ENCODE measurements around the gene ASCC1. TPM values are rescaled to one million over a fixed set of nuclear protein-coding genes. Genes with fewer than 3 reads are reported as not detected.

Gene ASCC1
- total and polyA plus RNA-seq, 7 experiments from 2014 or later, result 19.4 to 33.1 (median 24.4) TPM

DNA sequence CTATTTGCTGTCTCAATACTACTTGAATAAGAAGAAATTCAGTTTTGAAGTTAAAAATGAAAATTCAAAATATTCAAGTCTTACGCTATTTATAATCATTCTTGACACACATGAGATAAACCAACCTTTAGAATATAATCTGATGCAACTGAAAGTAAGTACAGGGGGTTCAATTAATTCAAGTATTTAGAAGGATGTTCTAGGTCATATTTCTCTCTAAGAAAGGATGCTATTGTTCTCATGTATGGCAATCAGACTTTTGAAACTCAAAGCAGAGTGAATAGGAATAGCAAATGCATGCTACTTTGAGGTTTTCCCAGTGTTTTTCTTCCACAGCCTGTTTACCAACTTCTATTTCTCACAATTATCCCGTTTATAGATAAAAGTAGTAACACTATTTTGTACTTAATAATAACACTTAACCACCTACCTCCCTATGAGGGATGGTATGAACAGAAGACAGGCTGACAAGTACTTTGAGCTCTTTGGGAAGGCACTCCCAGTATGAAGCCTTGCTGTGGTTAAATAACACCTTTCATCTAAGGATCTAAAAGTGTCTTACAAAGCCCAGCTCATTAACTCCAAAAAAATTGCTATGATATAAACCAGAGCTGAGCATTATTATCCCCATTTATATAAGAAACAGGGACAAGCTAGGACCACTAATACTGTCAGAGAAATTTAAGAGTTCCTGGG lies 109.8 kb downstream of the ASCC1 start:
- peak overlapping the region; percentile 63 to 85 (median 78) for H3K4me3 Mint-ChIP-seq
- ATAC-seq (no peak), DNase-seq (no peak)
- Histone ChIP-seq H3K27ac (ENCODE audit: low read depth, low read length) (peak overlapping the region; percentile 72), H3K27me3 (ENCODE audit: control insufficient read depth in 2 of 2, insufficient read depth in 2 of 2, low read length in 2 of 2) (no peaks in the 10 kb centered on the region), H3K9me3 (ENCODE audit: control insufficient read depth in 2 of 3, low read length in 3 of 3) (no peaks in the 10 kb centered on the region), H3K4me3 (ENCODE audit: low read length) (peak overlapping the region; percentile 7), H3K36me3 (ENCODE audit: control insufficient read depth in 2 of 3, insufficient read depth in 3 of 3, low read length in 3 of 3) (no peaks in the 10 kb centered on the region), H3K4me1 (ENCODE audit: control insufficient read depth in 2 of 2, insufficient read depth in 2 of 2, low read length in 2 of 2) (peaks cover 32 to 95% of the 10 kb centered on the region in 2 donors)
- no peaks in the 10 kb centered on the region for H3K27me3 Mint-ChIP-seq
- peaks cover 60 to 100% (median 95%) of the 10 kb centered on the region in 7 donors for H3K4me1 Mint-ChIP-seq
- no peaks in the 10 kb centered on the region for H3K9me3 Mint-ChIP-seq
- H3K27ac Mint-ChIP-seq, result peak overlapping the region; percentile 81 to 96 (median 90)
- intact Hi-C loops (cut with micrococcal nuclease), result no loop called here
- ChIA-PET CTCF (interaction anchor here (0.7 to 1.2 kb wide), 3 partner anchors 17 to 27 kb away, joined by 3 to 6 read pairs (median 4); partner anchors contain the start of gene SPOCK2), POLR2A (interaction anchor here (0.6 to 11.5 kb wide), 8 partner anchors 7 to 161 kb away, joined by 3 to 297 read pairs (median 4); partner anchors contain the start of genes ANAPC16 and SPOCK2)
- H3K36me3 Mint-ChIP-seq, result peaks cover 0 to 34% (median 9%) of the 10 kb centered on the region in 5 donors

DNA sequence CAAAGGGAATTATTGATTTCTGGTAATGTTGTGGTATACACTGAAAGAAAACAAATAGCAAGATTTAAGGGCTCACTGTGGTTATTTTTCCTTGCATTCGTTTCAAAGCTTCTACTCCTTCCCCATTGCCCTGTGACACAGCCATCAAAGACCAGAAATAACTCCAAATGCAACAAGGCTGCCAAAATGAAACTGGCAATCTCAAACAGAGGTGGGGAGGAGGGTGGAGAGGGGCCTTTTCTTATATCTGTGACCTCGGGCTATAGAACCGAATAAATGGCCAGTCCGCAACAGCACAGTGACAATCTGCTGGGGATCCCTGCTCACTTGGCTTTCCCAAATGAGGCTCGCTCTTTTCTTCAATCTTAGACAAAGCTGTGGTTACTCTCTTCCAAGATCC lies 110.4 kb downstream of the ASCC1 start:
- H3K4me3 ChIP-seq (ENCODE audit: low read length), result no peak overlapping the region
- H3K27me3 ChIP-seq (ENCODE audit: control insufficient read depth in 2 of 2, insufficient read depth in 2 of 2, low read length in 2 of 2), result no peaks in the 10 kb centered on the region
- no peaks in the 10 kb centered on the region for H3K27me3 Mint-ChIP-seq
- peak overlapping the region in 8 of 9 donors; percentile 81 to 96 (median 88) for H3K27ac Mint-ChIP-seq
- ChIA-PET POLR2A (interaction anchor here (0.7 to 11.5 kb wide), 2 partner anchors 17 to 27 kb away, joined by 3 to 297 read pairs; partner anchors contain the start of gene SPOCK2), CTCF (no interaction called here)
- peak overlapping the region in 8 of 10 donors; percentile 18 to 85 (median 68) for H3K4me3 Mint-ChIP-seq
- peak overlapping the region; percentile 72 for H3K27ac ChIP-seq (ENCODE audit: low read depth, low read length)
- no peak for ATAC-seq
- H3K36me3 Mint-ChIP-seq, result peaks cover 0 to 38% (median 12%) of the 10 kb centered on the region in 5 donors
- peaks cover 63 to 100% (median 97%) of the 10 kb centered on the region in 7 donors for H3K4me1 Mint-ChIP-seq
- DNase-seq, result no peak
- intact Hi-C loops (cut with micrococcal nuclease), result no loop called here
- H3K36me3 ChIP-seq (ENCODE audit: control insufficient read depth in 2 of 3, insufficient read depth in 3 of 3, low read length in 3 of 3), result no peaks in the 10 kb centered on the region
- peaks cover 32 to 95% of the 10 kb centered on the region in 2 donors for H3K4me1 ChIP-seq (ENCODE audit: control insufficient read depth in 2 of 2, insufficient read depth in 2 of 2, low read length in 2 of 2)
- H3K9me3 Mint-ChIP-seq, result no peaks in the 10 kb centered on the region
- no peaks in the 10 kb centered on the region for H3K9me3 ChIP-seq (ENCODE audit: control insufficient read depth in 2 of 3, low read length in 3 of 3)

DNA sequence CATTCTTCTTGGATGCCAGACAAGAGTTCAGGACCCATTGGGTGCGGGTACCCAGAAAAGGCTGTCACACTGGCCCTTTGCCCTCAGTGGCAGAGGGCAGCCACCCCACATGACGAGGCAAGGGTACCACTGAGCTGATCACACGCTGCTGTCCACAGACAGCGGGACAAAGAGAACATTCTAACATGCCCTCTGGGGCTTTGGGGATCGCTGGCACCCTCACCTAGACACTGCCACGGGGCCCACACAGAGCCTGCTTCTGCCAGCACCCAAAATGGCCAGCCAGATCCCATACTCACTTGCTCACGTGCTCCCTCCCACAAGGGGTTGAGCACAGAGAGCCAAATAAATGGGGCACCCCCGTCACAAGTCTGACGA lies 111.0 kb downstream of the ASCC1 start:
- peak overlapping the region in 6 of 10 donors; percentile 54 to 85 (median 78) for H3K4me3 Mint-ChIP-seq
- H3K36me3 Mint-ChIP-seq, result peaks cover 0 to 36% (median 14%) of the 10 kb centered on the region in 5 donors
- Histone ChIP-seq H3K4me3 (ENCODE audit: low read length) (no peak overlapping the region), H3K36me3 (ENCODE audit: control insufficient read depth in 2 of 3, insufficient read depth in 3 of 3, low read length in 3 of 3) (no peaks in the 10 kb centered on the region), H3K9me3 (ENCODE audit: control insufficient read depth in 2 of 3, low read length in 3 of 3) (no peaks in the 10 kb centered on the region), H3K27me3 (ENCODE audit: control insufficient read depth in 2 of 2, insufficient read depth in 2 of 2, low read length in 2 of 2) (no peaks in the 10 kb centered on the region), H3K4me1 (ENCODE audit: control insufficient read depth in 2 of 2, insufficient read depth in 2 of 2, low read length in 2 of 2) (peaks cover 32 to 89% of the 10 kb centered on the region in 2 donors), H3K27ac (ENCODE audit: low read depth, low read length) (peak overlapping the region; percentile 72)
- CTCF ChIA-PET, result no interaction called here
- no peaks in the 10 kb centered on the region for H3K27me3 Mint-ChIP-seq
- peak overlapping the region in 8 of 9 donors; percentile 81 to 96 (median 88) for H3K27ac Mint-ChIP-seq
- POLR2A ChIA-PET, result interaction anchor here (11.5 kb wide), 1 partner anchor 16 kb away, joined by 297 read pairs; the partner anchor contains the start of gene SPOCK2
- peaks cover 64 to 97% (median 94%) of the 10 kb centered on the region in 7 donors for H3K4me1 Mint-ChIP-seq
- no peaks in the 10 kb centered on the region for H3K9me3 Mint-ChIP-seq
- ATAC-seq, result no peak
- DNase-seq, result no peak
- intact Hi-C loops (cut with micrococcal nuclease), result no loop called here

DNA sequence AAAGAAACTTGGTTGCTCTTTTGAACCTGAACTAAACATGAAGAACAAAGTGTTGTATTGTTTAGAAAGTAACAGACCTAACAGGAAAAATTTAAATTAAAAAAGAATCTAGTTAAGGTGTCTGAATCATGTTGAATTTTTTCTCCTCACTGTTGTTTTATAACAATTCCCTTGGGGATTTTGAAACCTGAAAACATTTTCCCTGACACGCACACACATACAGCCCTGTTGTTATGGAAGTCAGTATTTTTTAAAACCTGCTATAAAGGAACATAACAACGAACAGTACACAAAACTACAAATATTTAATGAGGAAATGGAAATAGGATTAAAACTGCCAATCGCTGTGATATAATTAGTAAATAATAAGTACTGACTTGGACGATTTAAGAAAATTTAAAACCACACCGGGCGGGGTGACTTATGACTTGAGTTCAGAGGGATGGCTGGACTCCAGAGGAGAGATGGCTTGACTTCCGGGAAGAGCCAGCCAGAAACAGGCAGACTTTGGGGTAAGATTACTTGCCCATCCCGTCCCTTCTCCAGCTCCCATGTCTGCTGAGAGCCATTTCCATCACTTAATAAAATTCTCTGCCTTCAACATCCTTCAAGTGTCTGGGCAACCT lies 111.5 kb downstream of the ASCC1 start:
- no peaks in the 10 kb centered on the region for H3K27me3 ChIP-seq (ENCODE audit: control insufficient read depth in 2 of 2, insufficient read depth in 2 of 2, low read length in 2 of 2)
- no peaks in the 10 kb centered on the region for H3K36me3 ChIP-seq (ENCODE audit: control insufficient read depth in 2 of 3, insufficient read depth in 3 of 3, low read length in 3 of 3)
- H3K9me3 ChIP-seq (ENCODE audit: control insufficient read depth in 2 of 3, low read length in 3 of 3), result no peaks in the 10 kb centered on the region
- peak overlapping the region; percentile 72 for H3K27ac ChIP-seq (ENCODE audit: low read depth, low read length)
- ATAC-seq (no peak), DNase-seq (no peak)
- Mint-ChIP-seq H3K9me3 (no peaks in the 10 kb centered on the region), H3K4me1 (peaks cover 66 to 97% (median 89%) of the 10 kb centered on the region in 7 donors), H3K36me3 (peaks cover 0 to 36% (median 14%) of the 10 kb centered on the region in 5 donors), H3K27ac (peak overlapping the region in 8 of 9 donors; percentile 81 to 96 (median 88)), H3K4me3 (peak overlapping the region in 7 of 10 donors; percentile 17 to 85 (median 76)), H3K27me3 (no peaks in the 10 kb centered on the region)
- H3K4me3 ChIP-seq (ENCODE audit: low read length), result no peak overlapping the region
- POLR2A ChIA-PET, result interaction anchor here (11.5 kb wide), 1 partner anchor 15 kb away, joined by 297 read pairs; the partner anchor contains the start of gene SPOCK2
- intact Hi-C loops (cut with micrococcal nuclease), result no loop called here
- H3K4me1 ChIP-seq (ENCODE audit: control insufficient read depth in 2 of 2, insufficient read depth in 2 of 2, low read length in 2 of 2), result peaks cover 32 to 84% of the 10 kb centered on the region in 2 donors
- CTCF ChIA-PET, result interaction anchor here (0.6 kb wide), 1 partner anchor 188 kb away, joined by 3 read pairs; no protein-coding TSS in a partner anchor

DNA sequence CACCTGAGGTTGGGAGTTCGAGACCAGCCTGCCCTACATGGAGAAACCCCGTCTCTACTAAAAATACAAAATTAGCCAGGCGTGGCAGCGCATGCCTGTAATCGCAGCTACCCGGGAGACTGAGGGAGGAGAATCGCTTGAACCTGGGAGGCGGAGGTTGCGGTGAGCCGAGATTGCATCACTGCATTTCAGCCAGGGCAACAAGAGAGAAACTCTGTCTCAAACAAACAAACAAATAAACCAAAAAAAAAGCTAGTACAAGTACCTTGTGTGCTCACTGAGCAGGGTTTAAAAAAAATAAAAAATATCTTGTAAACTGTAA lies 116.5 kb downstream of the ASCC1 start:
- H3K36me3 ChIP-seq (ENCODE audit: control insufficient read depth in 2 of 3, insufficient read depth in 3 of 3, low read length in 3 of 3), result peaks cover 0 to 11% (median 0%) of the 10 kb centered on the region in 3 experiments
- H3K4me1 ChIP-seq (ENCODE audit: control insufficient read depth in 2 of 2, insufficient read depth in 2 of 2, low read length in 2 of 2), result peaks cover 0 to 35% of the 10 kb centered on the region in 2 donors
- Mint-ChIP-seq H3K36me3 (peaks cover 11 to 47% (median 40%) of the 10 kb centered on the region in 5 donors), H3K4me1 (peaks cover 36 to 84% (median 64%) of the 10 kb centered on the region in 7 donors), H3K9me3 (no peaks in the 10 kb centered on the region), H3K4me3 (no peak overlapping the region), H3K27ac (peak overlapping the region in 1 of 9 donors; percentile 13), H3K27me3 (no peaks in the 10 kb centered on the region)
- CTCF ChIA-PET, result interaction anchor here (0.6 kb wide), 2 partner anchors 43 to 92 kb away, joined by 3 read pairs; no protein-coding TSS in a partner anchor
- H3K27ac ChIP-seq (ENCODE audit: low read depth, low read length), result no peak overlapping the region
- POLR2A ChIA-PET, result interaction anchor here (1.1 to 11.5 kb wide), 4 partner anchors 8 to 116 kb away, joined by 3 to 297 read pairs (median 6); partner anchors contain the start of genes ANAPC16, ASCC1 and SPOCK2
- no peak for DNase-seq
- H3K4me3 ChIP-seq (ENCODE audit: low read length), result no peak overlapping the region
- intact Hi-C loops (cut with micrococcal nuclease), result no loop called here
- no peak for ATAC-seq
- no peaks in the 10 kb centered on the region for H3K27me3 ChIP-seq (ENCODE audit: control insufficient read depth in 2 of 2, insufficient read depth in 2 of 2, low read length in 2 of 2)
- no peaks in the 10 kb centered on the region for H3K9me3 ChIP-seq (ENCODE audit: control insufficient read depth in 2 of 3, low read length in 3 of 3)

DNA sequence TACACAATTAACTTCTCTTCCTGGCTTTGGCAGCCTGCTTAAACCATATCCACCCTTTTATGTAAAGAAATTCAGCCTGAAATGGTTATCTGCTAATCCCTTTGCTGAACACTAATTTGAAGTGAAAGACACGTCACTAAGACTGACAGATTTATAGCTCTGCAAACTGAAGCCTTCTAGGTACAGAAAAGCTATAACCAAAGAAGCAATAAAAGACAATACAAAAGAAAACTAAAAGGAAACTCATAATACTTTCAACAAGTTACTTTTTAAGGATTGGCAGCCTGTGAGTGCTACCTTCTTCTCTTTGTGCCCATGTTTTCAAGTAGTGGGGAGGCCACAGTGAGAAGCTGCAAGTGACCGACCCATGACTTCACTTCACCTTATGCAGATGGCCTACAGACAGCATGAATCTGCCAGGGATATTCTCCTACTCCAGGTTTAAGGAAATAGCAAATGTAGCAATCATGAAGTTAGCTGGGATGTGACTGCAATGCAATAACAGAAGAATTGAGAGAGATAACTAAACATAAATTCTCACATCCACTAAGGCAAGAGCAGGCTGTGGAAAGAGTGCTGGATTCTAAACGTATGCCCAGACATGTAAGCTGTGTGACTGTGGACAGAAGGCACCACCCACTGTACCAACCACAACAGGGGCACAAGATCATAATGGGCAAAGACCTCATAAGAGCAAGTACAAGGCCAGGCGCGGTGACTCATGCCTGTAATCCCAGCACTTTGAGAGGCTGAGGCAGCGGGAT lies 117.1 kb downstream of the ASCC1 start:
- ChIA-PET CTCF (interaction anchor here (0.6 kb wide), 1 partner anchor 42 kb away, joined by 3 read pairs; no protein-coding TSS in a partner anchor), POLR2A (interaction anchor here (0.9 to 11.5 kb wide), 5 partner anchors 9 to 117 kb away, joined by 3 to 297 read pairs (median 5); partner anchors contain the start of genes ANAPC16, ASCC1 and SPOCK2)
- no peak for ATAC-seq
- Mint-ChIP-seq H3K27ac (peak overlapping the region in 3 of 9 donors; percentile 13 to 71 (median 16)), H3K4me3 (no peak overlapping the region), H3K9me3 (no peaks in the 10 kb centered on the region), H3K27me3 (no peaks in the 10 kb centered on the region), H3K4me1 (peaks cover 34 to 84% (median 61%) of the 10 kb centered on the region in 7 donors), H3K36me3 (peaks cover 11 to 47% (median 43%) of the 10 kb centered on the region in 5 donors)
- Histone ChIP-seq H3K9me3 (ENCODE audit: control insufficient read depth in 2 of 3, low read length in 3 of 3) (no peaks in the 10 kb centered on the region), H3K4me3 (ENCODE audit: low read length) (no peak overlapping the region), H3K4me1 (ENCODE audit: control insufficient read depth in 2 of 2, insufficient read depth in 2 of 2, low read length in 2 of 2) (peaks cover 0 to 30% of the 10 kb centered on the region in 2 donors), H3K27me3 (ENCODE audit: control insufficient read depth in 2 of 2, insufficient read depth in 2 of 2, low read length in 2 of 2) (no peaks in the 10 kb centered on the region), H3K27ac (ENCODE audit: low read depth, low read length) (no peak overlapping the region), H3K36me3 (ENCODE audit: control insufficient read depth in 2 of 3, insufficient read depth in 3 of 3, low read length in 3 of 3) (peaks cover 0 to 11% (median 0%) of the 10 kb centered on the region in 3 experiments)
- intact Hi-C loops (cut with micrococcal nuclease), result no loop called here
- no peak for DNase-seq

Measured in naive thymus-derived CD4-positive, alpha-beta T cell (primary cell).